Astrocyte of the spinal cord (primary cell): ENCODE results near the gene CSTPP1.

Source experiments
- DNase-seq: peaks from one replicate; pipeline ENCODE4 v3.0.0; 2011; ENCODE audit warnings: low read depth, low spot score
- H3K4me3 ChIP-seq: 2 replicates; pipeline ENCODE4 v1.5.1; 2011; ENCODE audit warnings: low read depth, mild to moderate bottlenecking, low read length, moderate library complexity
- in situ Hi-C: cut with HindIII; loops from 2 replicates; pipeline ENCODE4 v1.10.0; 2017; ENCODE audit warnings: low sequenced_read_pairs
- TF ChIP-seq, protein P1 (sequence below): IDR thresholded peaks from 2 replicates; pipeline ENCODE4 v1.5.1; 2012; ENCODE audit warnings: low read depth, mild to moderate bottlenecking, low read length, inconsistent platforms

Gene CSTPP1

DNA sequence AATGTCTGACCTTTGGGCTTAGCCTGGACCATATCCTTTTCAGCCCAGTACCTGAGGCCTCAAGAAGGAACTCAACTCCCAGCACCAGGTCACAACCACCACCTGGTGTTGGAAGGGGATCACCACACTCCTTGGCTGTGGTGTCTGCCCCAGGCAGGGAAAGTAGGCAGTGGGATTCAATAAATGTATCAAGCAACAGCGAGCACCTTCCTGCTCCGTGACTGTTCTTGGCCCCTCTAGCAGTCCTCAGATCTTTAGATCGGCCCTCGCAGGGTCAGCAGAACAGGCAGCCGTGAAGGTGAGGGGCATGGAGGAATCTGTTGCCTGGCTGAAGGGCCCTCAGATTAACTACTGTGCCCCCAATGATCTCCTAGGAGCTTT is 224.2 kb downstream of the CSTPP1 start:
- DNase-seq: no peak
- in situ Hi-C loops: no loop called here
- TF ChIP-seq, protein P1, sequence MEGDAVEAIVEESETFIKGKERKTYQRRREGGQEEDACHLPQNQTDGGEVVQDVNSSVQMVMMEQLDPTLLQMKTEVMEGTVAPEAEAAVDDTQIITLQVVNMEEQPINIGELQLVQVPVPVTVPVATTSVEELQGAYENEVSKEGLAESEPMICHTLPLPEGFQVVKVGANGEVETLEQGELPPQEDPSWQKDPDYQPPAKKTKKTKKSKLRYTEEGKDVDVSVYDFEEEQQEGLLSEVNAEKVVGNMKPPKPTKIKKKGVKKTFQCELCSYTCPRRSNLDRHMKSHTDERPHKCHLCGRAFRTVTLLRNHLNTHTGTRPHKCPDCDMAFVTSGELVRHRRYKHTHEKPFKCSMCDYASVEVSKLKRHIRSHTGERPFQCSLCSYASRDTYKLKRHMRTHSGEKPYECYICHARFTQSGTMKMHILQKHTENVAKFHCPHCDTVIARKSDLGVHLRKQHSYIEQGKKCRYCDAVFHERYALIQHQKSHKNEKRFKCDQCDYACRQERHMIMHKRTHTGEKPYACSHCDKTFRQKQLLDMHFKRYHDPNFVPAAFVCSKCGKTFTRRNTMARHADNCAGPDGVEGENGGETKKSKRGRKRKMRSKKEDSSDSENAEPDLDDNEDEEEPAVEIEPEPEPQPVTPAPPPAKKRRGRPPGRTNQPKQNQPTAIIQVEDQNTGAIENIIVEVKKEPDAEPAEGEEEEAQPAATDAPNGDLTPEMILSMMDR: no peak

DNA sequence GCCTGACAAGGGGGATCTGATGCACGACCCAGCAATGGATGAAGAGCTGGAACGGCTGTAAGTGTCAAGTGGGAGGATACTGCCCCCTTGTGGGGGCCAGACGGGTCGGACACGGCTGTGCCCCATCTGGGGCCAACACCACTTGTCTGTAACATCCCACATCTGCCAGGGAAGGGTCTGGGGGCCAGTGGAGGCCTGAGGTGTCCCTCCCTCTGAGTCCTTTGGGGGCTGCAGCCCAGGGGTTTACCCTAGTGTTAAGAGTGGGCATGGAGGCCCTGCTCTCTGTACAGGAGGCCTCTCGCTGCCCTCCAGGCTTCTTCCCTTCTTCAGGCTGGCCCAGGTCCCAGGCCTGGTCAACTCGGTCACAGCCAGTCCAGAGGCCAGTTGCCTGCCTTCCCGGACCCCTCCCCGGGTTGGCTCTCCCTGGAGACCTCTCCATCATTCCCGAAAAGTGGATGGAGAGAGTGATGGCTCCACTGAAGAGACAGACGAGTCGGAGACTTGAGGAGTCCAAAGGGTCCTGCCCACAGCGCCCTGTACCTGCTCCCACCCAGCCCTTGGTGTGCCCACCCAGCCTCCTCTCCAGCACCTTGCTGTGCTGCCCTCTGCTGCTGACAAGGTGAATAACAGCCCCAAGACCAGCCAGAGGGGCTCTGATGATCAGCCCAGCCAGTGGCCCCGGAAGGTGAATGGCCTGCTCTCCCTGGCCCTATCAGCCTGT is 224.7 kb downstream of the CSTPP1 start:
- in situ Hi-C loops: no loop called here
- no peak overlapping the region for H3K4me3 ChIP-seq

More for the DNA sequence above, 224.2 kb downstream of the CSTPP1 start:
- H3K4me3 ChIP-seq: no peak overlapping the region

DNA sequence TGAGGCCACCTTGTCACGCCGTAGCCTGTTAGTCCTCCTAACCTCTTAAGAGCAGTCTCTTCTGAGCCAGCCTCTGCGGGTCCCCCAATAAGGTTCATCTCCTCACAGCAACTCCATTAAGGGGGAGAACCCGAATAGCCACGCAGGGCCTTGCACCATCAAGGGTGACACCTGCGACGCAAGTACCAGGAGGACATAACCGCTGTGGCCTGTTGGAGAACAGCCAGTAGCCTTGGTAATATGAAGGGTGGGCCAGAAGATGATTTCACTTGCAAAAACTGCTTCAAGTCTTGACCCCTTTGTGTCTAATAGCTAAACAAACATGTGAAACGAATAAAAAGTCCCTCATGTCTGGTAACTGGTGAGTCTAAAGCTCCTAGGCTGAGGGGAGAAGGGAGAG is 225.3 kb downstream of the CSTPP1 start:
- H3K4me3 ChIP-seq: no peak overlapping the region
- in situ Hi-C loops: no loop called here
- TF ChIP-seq, protein P1: no peak
- no peak for DNase-seq

More for the DNA sequence above, 224.7 kb downstream of the CSTPP1 start:
- TF ChIP-seq, protein P1: peak; percentile 89
- DNase-seq: peak; percentile 70

DNA sequence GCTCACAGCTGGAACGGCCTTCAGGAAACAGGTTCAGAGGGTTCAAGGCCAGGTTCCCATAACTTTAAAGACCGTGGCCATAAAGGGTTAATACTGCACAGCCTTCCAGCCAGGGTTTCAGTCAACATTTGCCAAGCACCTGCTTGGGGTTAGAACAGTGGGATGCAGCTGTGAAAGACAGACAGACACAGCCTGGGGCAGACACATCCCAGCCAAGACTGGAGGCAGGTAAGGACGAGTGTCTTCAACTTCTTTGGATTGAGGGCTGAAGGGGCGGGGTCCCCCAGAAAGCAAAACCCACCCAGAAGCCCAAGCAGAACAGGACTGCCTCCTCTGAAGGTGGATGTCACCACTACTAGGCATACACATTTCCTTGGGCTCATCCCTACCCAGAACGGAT is 225.9 kb downstream of the CSTPP1 start:
- TF ChIP-seq, protein P1: no peak
- in situ Hi-C loops: no loop called here
- H3K4me3 ChIP-seq: no peak overlapping the region
- DNase-seq: no peak

DNA sequence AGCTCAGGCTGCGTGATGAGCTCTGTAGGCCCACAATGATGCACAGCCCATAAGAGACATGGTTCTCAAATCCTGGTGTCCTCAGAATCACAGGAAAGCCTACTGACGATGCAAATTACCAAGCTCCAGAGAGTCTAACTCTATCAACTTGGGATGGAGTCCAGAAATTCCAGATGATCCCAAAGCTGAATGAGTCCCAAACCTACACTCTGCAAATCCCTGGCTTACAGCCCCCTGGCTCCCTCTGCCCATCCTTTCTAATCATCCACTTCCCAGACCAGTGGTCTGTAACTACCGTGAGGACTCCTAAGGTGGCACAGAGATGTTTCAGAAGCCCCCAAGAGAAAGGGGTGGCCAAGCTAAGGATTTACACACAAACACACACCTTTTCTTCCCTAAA is 226.6 kb downstream of the CSTPP1 start:
- TF ChIP-seq, protein P1: no peak
- H3K4me3 ChIP-seq: no peak overlapping the region
- no peak for DNase-seq
- in situ Hi-C loops: no loop called here

DNA sequence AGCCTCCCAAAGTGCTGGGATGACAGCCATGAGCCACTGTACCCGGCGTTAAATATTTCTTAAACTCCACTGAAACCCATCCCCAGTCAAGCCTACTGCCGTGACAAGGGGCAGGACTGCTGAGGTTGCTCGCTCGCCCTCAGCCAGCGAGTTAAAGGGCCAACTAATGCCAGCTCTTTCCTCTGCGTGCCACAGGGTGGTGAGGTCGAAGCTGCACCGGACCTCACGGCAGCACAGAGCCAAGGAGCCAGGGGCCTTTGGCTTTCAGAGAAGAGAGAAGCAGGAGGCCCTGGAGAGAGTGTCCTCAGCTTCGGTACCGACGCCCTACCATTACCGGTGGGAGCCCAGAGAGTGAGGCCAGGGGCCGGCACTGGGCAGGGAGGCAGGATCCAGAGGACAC is 227.3 kb downstream of the CSTPP1 start:
- TF ChIP-seq, protein P1: no peak
- H3K4me3 ChIP-seq: no peak overlapping the region
- DNase-seq: no peak
- in situ Hi-C loops: no loop called here
